T-helper 2 cell treated with Interferon-gamma antibody and Interleukin-4, amounts not matched to agents 100 ng/mL and 5 ng/mL, for 36 hours (primary cell): ENCODE results near the gene KLHDC7B. TPM values are rescaled to one million over a fixed set of nuclear protein-coding genes. Genes with fewer than 3 reads are reported as not detected.

Source experiments
- intact Hi-C: fragments of 100-400 bp; cut with micrococcal nuclease; formaldehyde crosslinking; loops from one replicate; pipeline ENCODE4 v1.15.1; 2023
- total RNA-seq: library from RNA; stranded (reverse); gene quantifications from 2 replicates; pipeline ENCODE4 v1.2.3, GENCODE V29; 2022

KLHDC7B gene
- total RNA-seq, 1 donor from 2014 or later: 5.3 TPM

GRCh38 chr22:50583294-50583861 lies 37.7 kb downstream of the KLHDC7B start:
- intact Hi-C loops: loop anchor here (1.0 to 5.0 kb wide), 2 partner anchors 38 to 731 kb away; partner anchors contain the start of gene ZBED4

GRCh38 chr22:50584106-50585096 lies 38.7 kb downstream of the KLHDC7B start:
- intact Hi-C loops: loop anchor here (5.0 kb wide), 1 partner anchor 732 kb away; the partner anchor contains the start of gene ZBED4

GRCh38 chr22:50585238-50585637 lies 39.5 kb downstream of the KLHDC7B start:
- intact Hi-C loops: no loop called here

GRCh38 chr22:50585781-50586180 lies 40.1 kb downstream of the KLHDC7B start:
- intact Hi-C loops: no loop called here

GRCh38 chr22:50586416-50586815 lies 40.7 kb downstream of the KLHDC7B start:
- intact Hi-C loops: no loop called here

GRCh38 chr22:50587407-50587806 lies 41.7 kb downstream of the KLHDC7B start:
- intact Hi-C loops: no loop called here

- intact Hi-C loops: no loop called here
Observed at GRCh38 chr22:50595189-50595588, 49.5 kb downstream of the KLHDC7B start.

GRCh38 chr22:50597097-50597496 lies 51.4 kb downstream of the KLHDC7B start:
- intact Hi-C loops: no loop called here

GRCh38 chr22:50599816-50600455 lies 54.2 kb downstream of the KLHDC7B start:
- intact Hi-C loops: no loop called here

- intact Hi-C loops: no loop called here
Observed at GRCh38 chr22:50600538-50600937, 54.8 kb downstream of the KLHDC7B start, which contains the start of gene MAPK8IP2. Gene MAPK8IP2, plus strand, starts transcription at chr22:50600793. Its CDS starts 26 bp downstream, at chr22:50600819.

Other genes starting within 250 kb of the KLHDC7B start
- 10.1 and 11.0 TPM in 2 replicates for gene PLXNB2, start 238.3 kb upstream of the KLHDC7B start, total RNA-seq
- 3.2 and 3.3 TPM in 2 replicates for gene DENND6B, start 218.9 kb upstream of the KLHDC7B start, total RNA-seq
- gene PPP6R2, start 202.6 kb upstream of the KLHDC7B start, total RNA-seq: 49.8 and 54.9 TPM in 2 replicates
- 150 and 152 TPM in 2 replicates for gene SBF1, start 70.9 kb upstream of the KLHDC7B start, total RNA-seq
- gene ADM2, start 64.4 kb upstream of the KLHDC7B start, total RNA-seq: 2.1 and 2.5 TPM in 2 replicates
- 0.14 TPM in 1 of 2 replicates, not detected in the other for gene MIOX, start 59.0 kb upstream of the KLHDC7B start, total RNA-seq
- 111 and 118 TPM in 2 replicates for gene LMF2, start 38.2 kb upstream of the KLHDC7B start, total RNA-seq
- 108 and 114 TPM in 2 replicates for gene NCAPH2, start 37.7 kb upstream of the KLHDC7B start, total RNA-seq
- 7.9 and 8.3 TPM in 2 replicates for gene SCO2, start 20.3 kb upstream of the KLHDC7B start, total RNA-seq
- gene TYMP, start 15.9 kb upstream of the KLHDC7B start, total RNA-seq: 45.6 and 48.8 TPM in 2 replicates
- gene SYCE3, start 17.0 kb downstream of the KLHDC7B start, total RNA-seq: not detected in 2 replicates
- 90.6 and 91.3 TPM in 2 replicates for gene CPT1B, start 32.5 kb downstream of the KLHDC7B start, total RNA-seq
- gene CHKB, start 37.0 kb downstream of the KLHDC7B start, total RNA-seq: 98.8 and 105 TPM in 2 replicates
- 0.25 and 0.30 TPM in 2 replicates for gene MAPK8IP2, start 54.9 kb downstream of the KLHDC7B start, total RNA-seq
- gene ARSA, start 82.3 kb downstream of the KLHDC7B start, total RNA-seq: 44.5 and 45.8 TPM in 2 replicates
- 0.02 and 0.05 TPM in 2 replicates for gene SHANK3, start 126.9 kb downstream of the KLHDC7B start, total RNA-seq
- not detected in 2 replicates for gene ACR, start 192.3 kb downstream of the KLHDC7B start, total RNA-seq
- 37.2 and 38.1 TPM in 2 replicates for gene RABL2B, start 237.7 kb downstream of the KLHDC7B start, total RNA-seq